Smooth muscle cell (in vitro differentiated cells): Measurements from ENCODE around the gene EMX2. TPM values are rescaled to one million over a fixed set of nuclear protein-coding genes. Genes with fewer than 3 reads are reported as not detected.

Source experiments
- DNase-seq: peaks from one replicate; lab custom pipeline; 2025; ENCODE audit not compliant: unreplicated experiment; lab: John Stamatoyannopoulos, UW
- H2AFZ ChIP-seq: fragments of 200-600 bp; sonication (generic); 2 replicates; pipeline ENCODE4 v1.6.0; 2016; ENCODE audit warnings: antibody characterized with exemption, low read depth, mild to moderate bottlenecking
- H3F3A ChIP-seq: fragments of 200-600 bp; sonication (generic); 2 replicates; pipeline ENCODE4 v1.6.0; 2017; ENCODE audit warnings: antibody characterized with exemption, low read depth
- H3K27ac ChIP-seq: fragments of 200-600 bp; sonication (generic); 2 replicates; pipeline ENCODE4 v1.5.1; 2016; ENCODE audit warnings: low read depth, mild to moderate bottlenecking
- H3K27me3 ChIP-seq: fragments of 200-600 bp; sonication (generic); 2 replicates; pipeline ENCODE4 v1.6.1; 2016; ENCODE audit warnings: low read depth, mild to moderate bottlenecking
- H3K36me3 ChIP-seq: fragments of 200-600 bp; sonication (generic); 2 replicates; pipeline ENCODE4 v1.5.1; 2016; ENCODE audit warnings: low read depth
- H3K4me1 ChIP-seq: fragments of 200-600 bp; sonication (generic); 2 replicates; pipeline ENCODE4 v1.5.1; 2016; ENCODE audit warnings: low read depth
- H3K4me2 ChIP-seq: fragments of 200-600 bp; sonication (generic); 2 replicates; pipeline ENCODE4 v1.6.0; 2016; ENCODE audit warnings: mild to moderate bottlenecking
- H3K4me3 ChIP-seq: fragments of 200-600 bp; sonication (generic); 2 replicates; pipeline ENCODE4 v1.5.1; 2016; ENCODE audit warnings: mild to moderate bottlenecking
- H3K79me2 ChIP-seq: fragments of 200-600 bp; sonication (generic); 2 replicates; pipeline ENCODE4 v1.6.0; 2016; ENCODE audit warnings: low read depth, mild to moderate bottlenecking
- H3K9ac ChIP-seq: fragments of 200-600 bp; sonication (generic); 2 replicates; pipeline ENCODE4 v1.6.0; 2016; ENCODE audit warnings: low read depth
- H3K9me3 ChIP-seq: fragments of 200-600 bp; sonication (generic); replicated peaks from 2 replicates; pipeline ENCODE4 v1.5.1; 2016; ENCODE audit warnings: low read depth
- H4K20me1 ChIP-seq: fragments of 200-600 bp; sonication (generic); 2 replicates; pipeline ENCODE4 v1.6.0; 2016; ENCODE audit warnings: low read depth
- WGBS: methylation state at CpG from one replicate; pipeline ENCODE4 v1.1.7; 2016; ENCODE audit warnings: low lambda C conversion rate; 5-methylcytosine and 5-hydroxymethylcytosine counted together
- polyA plus RNA-seq: library from polyadenylated mRNA; unstranded; fragments of >200 nt; fragmentation: Nextera tagmentation; extraction: Ambion mirVana; gene quantifications from 2 replicates; pipeline ENCODE4 v1.2.1, GENCODE V29; 2016
- total RNA-seq: library from RNA; depleted of rRNA; stranded (reverse); fragments of >200 nt; gene quantifications from 2 replicates; pipeline ENCODE4 v1.2.3, GENCODE V29; 2014
- TF ChIP-seq, protein P1 (sequence below): fragments of 200-600 bp; sonication (generic); IDR thresholded peaks from 2 replicates; pipeline ENCODE4 v1.5.1; 2017; ENCODE audit warnings: borderline replicate concordance, mild to moderate bottlenecking, antibody characterized with exemption; ENCODE audit not compliant: insufficient read depth, poor library complexity, severe bottlenecking

Gene EMX2
- total and polyA plus RNA-seq, 2 experiments from 2014 or later: 0.27 TPM; not detected in 1

DNA sequence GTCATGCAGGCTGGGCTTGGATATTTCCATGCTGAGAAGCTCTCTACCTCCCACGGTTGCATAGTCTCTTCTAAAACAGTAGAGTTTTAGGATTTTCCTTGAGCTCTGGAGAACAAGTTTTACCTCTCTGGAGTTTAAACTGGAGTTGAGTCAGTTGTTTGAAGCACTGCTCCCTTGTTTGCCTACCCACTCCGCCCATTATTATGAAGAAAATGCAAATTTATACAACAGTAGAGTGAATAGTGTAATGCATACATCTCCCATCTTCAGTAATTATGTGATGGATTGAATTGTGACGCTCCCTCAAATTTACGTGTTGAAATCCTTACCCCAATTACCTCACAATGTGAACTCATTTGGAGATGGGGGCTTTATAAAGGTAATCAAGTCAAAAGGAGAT lies 17.2 kb downstream of the EMX2 start:
- no peaks in the 10 kb centered on the region for H3F3A ChIP-seq
- H4K20me1 ChIP-seq: no peaks in the 10 kb centered on the region
- no peak overlapping the region for H3K9ac ChIP-seq
- no peaks in the 10 kb centered on the region for H3K9me3 ChIP-seq
- H3K79me2 ChIP-seq: no peaks in the 10 kb centered on the region
- no peaks in the 10 kb centered on the region for H3K4me1 ChIP-seq
- TF ChIP-seq, protein P1, sequence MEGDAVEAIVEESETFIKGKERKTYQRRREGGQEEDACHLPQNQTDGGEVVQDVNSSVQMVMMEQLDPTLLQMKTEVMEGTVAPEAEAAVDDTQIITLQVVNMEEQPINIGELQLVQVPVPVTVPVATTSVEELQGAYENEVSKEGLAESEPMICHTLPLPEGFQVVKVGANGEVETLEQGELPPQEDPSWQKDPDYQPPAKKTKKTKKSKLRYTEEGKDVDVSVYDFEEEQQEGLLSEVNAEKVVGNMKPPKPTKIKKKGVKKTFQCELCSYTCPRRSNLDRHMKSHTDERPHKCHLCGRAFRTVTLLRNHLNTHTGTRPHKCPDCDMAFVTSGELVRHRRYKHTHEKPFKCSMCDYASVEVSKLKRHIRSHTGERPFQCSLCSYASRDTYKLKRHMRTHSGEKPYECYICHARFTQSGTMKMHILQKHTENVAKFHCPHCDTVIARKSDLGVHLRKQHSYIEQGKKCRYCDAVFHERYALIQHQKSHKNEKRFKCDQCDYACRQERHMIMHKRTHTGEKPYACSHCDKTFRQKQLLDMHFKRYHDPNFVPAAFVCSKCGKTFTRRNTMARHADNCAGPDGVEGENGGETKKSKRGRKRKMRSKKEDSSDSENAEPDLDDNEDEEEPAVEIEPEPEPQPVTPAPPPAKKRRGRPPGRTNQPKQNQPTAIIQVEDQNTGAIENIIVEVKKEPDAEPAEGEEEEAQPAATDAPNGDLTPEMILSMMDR: no peak
- H3K27me3 ChIP-seq: peaks cover 71% of the 10 kb centered on the region
- no peak overlapping the region for H2AFZ ChIP-seq
- no peaks in the 10 kb centered on the region for H3K36me3 ChIP-seq
- no peak overlapping the region for H3K27ac ChIP-seq
- H3K4me2 ChIP-seq: no peak overlapping the region
- WGBS: 75% methylated on average over 4 of the region's 4 CpGs
- DNase-seq: no peak
- H3K4me3 ChIP-seq: no peak overlapping the region

DNA sequence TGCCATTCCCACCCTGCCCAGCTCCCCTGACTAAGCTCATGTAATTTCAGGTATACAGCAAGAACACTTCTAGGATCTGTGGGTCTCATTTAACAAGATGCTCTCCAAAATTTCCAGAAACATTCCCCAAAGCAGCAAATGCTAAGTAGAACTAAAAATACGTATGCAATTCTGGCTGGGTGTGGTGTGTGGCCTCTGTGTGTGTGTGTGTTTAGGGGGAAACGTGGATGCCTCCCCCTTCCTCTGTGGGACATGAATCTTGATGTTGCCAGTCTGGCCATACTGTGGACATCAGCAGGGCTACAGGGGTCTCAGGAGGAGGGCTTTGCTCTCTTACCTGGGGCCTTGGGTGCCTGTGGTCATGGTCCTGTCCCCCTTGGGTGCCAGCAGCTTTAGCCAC lies 18.4 kb downstream of the EMX2 start:
- H3K4me3 ChIP-seq: no peak overlapping the region
- no peaks in the 10 kb centered on the region for H4K20me1 ChIP-seq
- H3K9me3 ChIP-seq: no peaks in the 10 kb centered on the region
- H3K79me2 ChIP-seq: no peaks in the 10 kb centered on the region
- H2AFZ ChIP-seq: no peak overlapping the region
- H3F3A ChIP-seq: no peaks in the 10 kb centered on the region
- no peak for DNase-seq
- 64% methylated on average over 2 of the region's 2 CpGs for whole genome bisulfite sequencing
- H3K27me3 ChIP-seq: peaks cover 70% of the 10 kb centered on the region
- H3K27ac ChIP-seq: no peak overlapping the region
- no peaks in the 10 kb centered on the region for H3K4me1 ChIP-seq
- no peak overlapping the region for H3K9ac ChIP-seq
- no peak overlapping the region for H3K4me2 ChIP-seq
- TF ChIP-seq, protein P1: no peak
- no peaks in the 10 kb centered on the region for H3K36me3 ChIP-seq

DNA sequence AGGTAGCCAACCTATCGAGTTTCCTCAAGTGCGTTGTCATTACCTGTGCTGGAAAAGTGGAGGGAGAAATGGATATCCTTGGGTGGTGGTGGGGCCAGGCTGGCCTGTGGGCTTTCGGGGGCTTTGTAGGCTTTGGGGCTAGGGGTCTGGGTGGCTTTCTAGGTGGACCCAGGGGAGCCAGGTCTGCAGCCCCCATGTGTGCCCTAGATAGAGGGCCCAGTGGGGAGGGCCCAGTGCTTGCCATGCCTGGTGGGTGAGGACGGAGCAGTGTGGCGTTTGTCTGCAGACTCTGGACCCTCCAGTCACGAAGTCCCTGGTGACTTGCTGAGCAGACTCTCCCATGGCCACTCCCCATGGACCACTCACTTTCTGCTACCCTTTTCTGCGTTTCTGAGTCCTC lies 19.7 kb downstream of the EMX2 start:
- WGBS: 81% methylated on average over 5 of the region's 7 CpGs
- no peak overlapping the region for H3K4me3 ChIP-seq
- H3K4me2 ChIP-seq: no peak overlapping the region
- no peaks in the 10 kb centered on the region for H3K9me3 ChIP-seq
- H3K79me2 ChIP-seq: no peaks in the 10 kb centered on the region
- H3K36me3 ChIP-seq: no peaks in the 10 kb centered on the region
- no peak for DNase-seq
- no peak overlapping the region for H3K27ac ChIP-seq
- H4K20me1 ChIP-seq: no peaks in the 10 kb centered on the region
- H2AFZ ChIP-seq: no peak overlapping the region
- H3K27me3 ChIP-seq: peaks cover 58% of the 10 kb centered on the region
- H3K4me1 ChIP-seq: no peaks in the 10 kb centered on the region
- H3K9ac ChIP-seq: no peak overlapping the region
- TF ChIP-seq, protein P1: no peak
- no peaks in the 10 kb centered on the region for H3F3A ChIP-seq

DNA sequence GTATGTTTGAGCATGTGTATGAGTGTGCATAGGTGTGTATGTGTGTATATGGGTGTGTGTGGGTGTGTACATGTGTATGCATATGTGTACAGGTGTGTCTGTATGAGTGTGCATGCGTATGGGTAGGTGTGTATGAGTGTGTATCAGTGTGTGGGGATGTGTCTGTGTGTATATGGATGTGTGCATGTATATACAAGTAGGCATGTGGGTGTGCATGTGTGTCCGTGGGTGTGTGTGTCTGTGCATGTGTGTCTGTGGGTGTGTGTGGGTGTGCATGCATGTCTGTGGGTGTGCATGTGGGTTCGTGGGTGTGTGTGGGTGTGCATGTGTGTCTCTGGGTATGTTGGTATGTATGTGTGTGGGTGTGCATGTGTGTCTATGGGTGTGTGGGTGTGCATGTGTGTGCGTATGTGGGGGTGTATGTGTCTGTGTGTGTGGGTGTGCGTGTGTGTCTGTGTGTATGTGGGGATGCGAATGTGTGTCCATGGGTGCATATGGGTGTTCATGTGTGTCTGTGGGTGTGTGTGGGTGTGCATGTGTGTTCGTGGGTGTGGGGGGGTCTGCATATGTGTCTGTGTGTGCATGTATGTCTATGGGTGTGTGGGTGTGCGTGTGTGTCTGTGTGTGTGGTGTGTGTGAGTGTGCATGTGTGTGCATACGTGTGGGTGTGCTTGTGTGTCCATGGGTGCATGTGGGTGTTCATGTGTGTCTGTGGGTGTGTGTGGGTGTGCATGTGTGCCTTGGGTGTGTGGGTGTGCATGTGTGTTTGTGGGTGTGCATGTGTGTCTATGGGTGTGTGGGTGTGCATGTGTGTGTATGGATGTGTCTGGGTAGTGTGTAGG lies 20.6 kb downstream of the EMX2 start:
- DNase-seq: no peak
- Histone ChIP-seq H3K9ac (no peak overlapping the region), H3K4me1 (no peaks in the 10 kb centered on the region), H2AFZ (no peak overlapping the region), H3K9me3 (no peaks in the 10 kb centered on the region), H3F3A (no peaks in the 10 kb centered on the region), H4K20me1 (no peaks in the 10 kb centered on the region), H3K4me2 (no peak overlapping the region), H3K4me3 (no peak overlapping the region), H3K36me3 (no peaks in the 10 kb centered on the region), H3K79me2 (no peaks in the 10 kb centered on the region), H3K27ac (no peak overlapping the region), H3K27me3 (peaks cover 58% of the 10 kb centered on the region)
- WGBS: 84% methylated on average over 8 of the region's 9 CpGs
- TF ChIP-seq, protein P1: no peak
